ENCODE measurements around the gene LITAFD.

DNA sequence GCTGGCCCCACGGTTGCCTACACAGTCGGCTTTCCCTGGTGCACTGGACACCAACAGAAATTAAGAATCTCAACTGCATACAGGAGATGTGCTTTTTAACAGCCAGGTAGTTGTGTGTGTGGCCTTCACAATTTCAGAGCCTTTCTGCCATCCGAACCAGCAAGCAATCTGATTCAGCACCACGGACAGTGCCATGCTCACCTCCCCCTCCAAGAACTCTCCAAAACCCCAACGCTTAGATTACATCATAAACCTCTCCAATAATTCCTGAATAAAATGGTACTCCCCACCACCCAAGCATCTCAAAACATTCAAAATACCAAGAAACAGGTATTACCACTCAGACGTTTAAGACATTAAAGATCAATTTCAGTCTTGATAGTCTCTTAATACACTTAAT lies 49.7 kb downstream of the LITAFD start:
- TF ChIP-seq, protein P1, sequence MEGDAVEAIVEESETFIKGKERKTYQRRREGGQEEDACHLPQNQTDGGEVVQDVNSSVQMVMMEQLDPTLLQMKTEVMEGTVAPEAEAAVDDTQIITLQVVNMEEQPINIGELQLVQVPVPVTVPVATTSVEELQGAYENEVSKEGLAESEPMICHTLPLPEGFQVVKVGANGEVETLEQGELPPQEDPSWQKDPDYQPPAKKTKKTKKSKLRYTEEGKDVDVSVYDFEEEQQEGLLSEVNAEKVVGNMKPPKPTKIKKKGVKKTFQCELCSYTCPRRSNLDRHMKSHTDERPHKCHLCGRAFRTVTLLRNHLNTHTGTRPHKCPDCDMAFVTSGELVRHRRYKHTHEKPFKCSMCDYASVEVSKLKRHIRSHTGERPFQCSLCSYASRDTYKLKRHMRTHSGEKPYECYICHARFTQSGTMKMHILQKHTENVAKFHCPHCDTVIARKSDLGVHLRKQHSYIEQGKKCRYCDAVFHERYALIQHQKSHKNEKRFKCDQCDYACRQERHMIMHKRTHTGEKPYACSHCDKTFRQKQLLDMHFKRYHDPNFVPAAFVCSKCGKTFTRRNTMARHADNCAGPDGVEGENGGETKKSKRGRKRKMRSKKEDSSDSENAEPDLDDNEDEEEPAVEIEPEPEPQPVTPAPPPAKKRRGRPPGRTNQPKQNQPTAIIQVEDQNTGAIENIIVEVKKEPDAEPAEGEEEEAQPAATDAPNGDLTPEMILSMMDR (conservative IDR thresholded peaks at IDR 0.05) = no peak
- no peak for TF ChIP-seq EZH2 (IDR thresholded peaks at IDR 0.05; ENCODE audit: low read depth)
